ENCODE measurements around the gene CDC14A.
"Not testable (repeated sequence)": the region's sequence is repeated elsewhere in the genome, so short reads cannot be mapped to it uniquely, and the experiment has no call there.

Gene CDC14A

GRCh38 chr1:100364697-100365096 is 12.4 kb downstream of the CDC14A start:
- Histone ChIP-seq H3K36me3 (no peaks in the 10 kb centered on the region), H3K4me1 (peaks cover 4% of the 10 kb centered on the region)
- no peak for DNase-seq

GRCh38 chr1:100366209-100366525 is 13.9 kb downstream of the CDC14A start:
- no peak for DNase-seq
- H3K36me3 ChIP-seq: no peaks in the 10 kb centered on the region
- TF ChIP-seq CTCF (IDR thresholded peaks at IDR 0.05; ENCODE audit: low read depth, low read length): no peak
- H3K4me3 ChIP-seq (ENCODE audit: low read depth, low read length): no peak overlapping the region
- H3K27me3 ChIP-seq: no peaks in the 10 kb centered on the region
- H3K9me3 ChIP-seq: no peaks in the 10 kb centered on the region; the same call in 1 of the 2 replicates
- peaks cover 4% of the 10 kb centered on the region for H3K4me1 ChIP-seq

More at GRCh38 chr1:100364697-100365096, 12.4 kb downstream of the CDC14A start:
- TF ChIP-seq CTCF (IDR thresholded peaks at IDR 0.05; ENCODE audit: low read depth, low read length): no peak
- no peaks in the 10 kb centered on the region for H3K9me3 ChIP-seq
- H3K27me3 ChIP-seq: no peaks in the 10 kb centered on the region
- no peak overlapping the region for H3K4me3 ChIP-seq (ENCODE audit: low read depth, low read length)

- H3K9me3 ChIP-seq; DNase-seq; H3K4me3 ChIP-seq (ENCODE audit: low read depth, low read length); H3K4me1 ChIP-seq; H3K27me3 ChIP-seq; H3K36me3 ChIP-seq: not testable (repeated sequence)
Observed at GRCh38 chr1:100369339-100369738, 17.0 kb downstream of the CDC14A start.

GRCh38 chr1:100373953-100374352 is 21.6 kb downstream of the CDC14A start:
- not testable (repeated sequence) for H3K36me3 ChIP-seq; H3K27me3 ChIP-seq; H3K9me3 ChIP-seq; H3K4me1 ChIP-seq; H3K4me3 ChIP-seq (ENCODE audit: low read depth, low read length); DNase-seq

GRCh38 chr1:100376890-100377289 is 24.6 kb downstream of the CDC14A start:
- not testable (repeated sequence) for DNase-seq; H3K4me1 ChIP-seq; H3K27me3 ChIP-seq; H3K4me3 ChIP-seq (ENCODE audit: low read depth, low read length); H3K9me3 ChIP-seq; H3K36me3 ChIP-seq

- Histone ChIP-seq H3K4me3 (ENCODE audit: low read depth, low read length) (no peak overlapping the region), H3K27me3 (no peaks in the 10 kb centered on the region), H3K36me3 (no peaks in the 10 kb centered on the region; the same call in 1 of the 2 replicates), H3K9me3 (no peaks in the 10 kb centered on the region), H3K4me1 (no peaks in the 10 kb centered on the region)
- no peak for DNase-seq
- TF ChIP-seq CTCF (IDR thresholded peaks at IDR 0.05; ENCODE audit: low read depth, low read length): no peak
Observed at GRCh38 chr1:100377590-100378361, 25.5 kb downstream of the CDC14A start.

- no peak overlapping the region for H3K4me3 ChIP-seq (ENCODE audit: low read depth, low read length)
- H3K36me3 ChIP-seq: no peaks in the 10 kb centered on the region; the same call in 1 of the 2 replicates
- H3K27me3 ChIP-seq: no peaks in the 10 kb centered on the region
- no peak for TF ChIP-seq CTCF (IDR thresholded peaks at IDR 0.05; ENCODE audit: low read depth, low read length)
- no peak for DNase-seq
- no peaks in the 10 kb centered on the region for H3K9me3 ChIP-seq
- no peaks in the 10 kb centered on the region for H3K4me1 ChIP-seq
Observed at GRCh38 chr1:100378956-100379355, 26.6 kb downstream of the CDC14A start.

GRCh38 chr1:100380635-100381034 is 28.3 kb downstream of the CDC14A start:
- Histone ChIP-seq H3K4me3 (ENCODE audit: low read depth, low read length) (no peak overlapping the region), H3K36me3 (no peaks in the 10 kb centered on the region; the same call in 1 of the 2 replicates), H3K27me3 (no peaks in the 10 kb centered on the region), H3K9me3 (no peaks in the 10 kb centered on the region), H3K4me1 (no peaks in the 10 kb centered on the region)
- no peak for TF ChIP-seq CTCF (IDR thresholded peaks at IDR 0.05; ENCODE audit: low read depth, low read length)
- no peak for DNase-seq

Data from BE2C (cell line).